GM18873 (cell line): Measurements from ENCODE around the gene ADAMTSL3.
"Not testable (repeated sequence)": the region's sequence is repeated elsewhere in the genome, so short reads cannot be mapped to it uniquely, and the experiment has no call there.

ENCODE experiments used
- ATAC-seq: cut with Tn5 transposase; IDR thresholded peaks from one replicate; pipeline ENCODE4 v1.9.1; 2021; ENCODE audit warnings: mild to moderate bottlenecking, moderate library complexity, moderate number of reproducible peaks; ENCODE audit not compliant: unreplicated experiment, low FRiP score

Gene ADAMTSL3

DNA sequence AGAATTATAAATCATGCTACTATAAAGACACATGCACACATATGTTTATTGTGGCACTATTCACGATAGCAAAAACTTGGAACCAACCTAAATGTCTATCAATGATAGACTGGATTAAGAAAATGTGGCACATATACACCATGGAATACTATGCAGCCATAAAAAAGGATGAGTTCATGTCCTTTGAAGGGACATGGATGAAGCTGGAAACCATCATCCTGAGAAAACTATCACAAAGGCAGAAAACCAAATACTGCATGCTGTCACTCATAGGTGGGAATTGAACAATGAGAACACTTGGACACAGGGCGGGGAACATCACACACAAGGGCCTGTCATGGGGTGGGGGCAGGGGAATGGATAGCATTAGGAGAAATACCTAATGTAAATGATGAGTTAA lies 424.1 kb downstream of the ADAMTSL3 start:
- not testable (repeated sequence) for ATAC-seq

DNA sequence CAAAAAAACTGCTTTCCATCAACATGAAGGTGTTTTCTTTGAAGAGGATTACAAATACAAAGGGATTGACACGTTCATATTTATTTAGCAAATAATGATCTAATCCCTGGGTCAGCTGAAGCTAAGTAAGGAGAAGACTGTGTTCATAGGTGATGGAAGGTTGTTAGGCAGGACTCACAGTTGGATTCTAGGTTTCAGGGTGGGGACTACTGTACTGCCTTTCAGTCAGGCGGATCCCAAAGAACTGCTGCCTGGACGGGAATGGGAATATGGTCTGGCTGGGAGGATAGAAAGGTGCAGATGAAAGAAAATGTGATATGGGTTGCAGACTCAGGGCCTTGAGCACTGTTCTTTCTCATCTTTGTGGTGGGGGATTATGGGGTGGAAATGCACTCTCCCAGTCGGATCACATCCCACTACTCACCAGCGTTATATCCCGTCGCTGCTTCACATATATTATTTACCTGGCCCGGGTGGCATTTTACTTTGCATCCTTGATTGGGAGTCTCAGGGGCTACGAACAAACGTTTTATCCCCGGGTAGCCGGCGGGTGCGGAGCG lies 425.5 kb downstream of the ADAMTSL3 start:
- not testable (repeated sequence) for ATAC-seq

DNA sequence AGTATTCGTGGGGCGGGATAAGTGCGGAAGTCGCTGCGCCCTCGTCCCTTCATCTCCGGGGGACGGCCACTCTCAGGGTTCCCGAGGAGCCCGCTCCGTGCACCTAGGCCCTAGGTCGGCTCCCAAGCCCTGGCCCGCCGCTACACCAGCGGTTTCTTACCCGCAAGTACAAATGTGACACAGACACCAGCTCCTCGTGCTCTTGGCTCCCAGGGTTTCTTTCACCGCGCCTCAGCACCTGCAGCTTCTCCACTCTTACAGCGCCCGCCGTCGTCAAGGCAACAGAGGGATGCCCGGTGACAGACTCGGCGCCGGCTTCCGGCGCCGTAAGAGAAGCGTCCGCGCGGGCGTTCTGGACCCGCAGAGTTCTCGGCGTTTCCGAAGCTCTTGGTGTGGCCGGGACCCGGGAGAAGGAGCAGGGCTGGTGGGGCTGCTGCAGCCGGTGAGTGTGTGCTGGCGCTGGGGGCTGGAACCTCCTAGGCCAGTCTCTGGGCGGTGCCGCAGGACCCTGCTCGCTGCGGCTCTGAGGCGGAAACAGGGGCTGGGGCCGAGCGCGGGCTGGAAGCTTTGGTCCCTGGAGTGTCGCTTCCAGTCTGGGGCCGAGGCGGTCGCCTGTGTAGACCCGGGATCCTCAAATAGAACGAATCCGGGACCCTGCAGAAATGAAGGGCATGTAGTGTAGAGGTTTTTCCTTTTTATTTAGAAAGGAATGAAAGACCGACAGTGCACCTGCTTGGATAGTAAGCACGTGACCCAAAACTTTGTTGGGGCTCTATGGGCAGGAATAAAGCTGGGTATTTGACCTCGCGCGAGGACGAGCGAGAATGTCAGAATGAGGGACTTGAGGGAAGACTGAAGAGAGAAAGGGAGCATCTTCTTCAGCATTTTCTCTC lies 426.2 kb downstream of the ADAMTSL3 start:
- ATAC-seq = no peak

DNA sequence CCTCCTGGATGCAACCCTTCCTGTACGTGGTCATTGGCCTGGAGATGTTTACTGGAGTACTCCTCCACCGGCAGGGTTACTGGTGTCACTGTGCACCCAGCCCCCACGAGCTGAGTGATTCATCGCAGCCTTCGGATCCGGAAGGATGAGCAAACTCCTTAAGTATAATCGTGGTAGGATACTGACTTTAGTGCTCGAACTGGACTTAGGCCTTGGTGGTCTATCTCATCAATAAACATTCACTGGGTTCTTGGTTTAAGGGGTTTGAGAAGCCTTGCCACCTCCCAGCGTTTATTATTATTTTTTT lies 426.8 kb downstream of the ADAMTSL3 start:
- ATAC-seq = not testable (repeated sequence)

DNA sequence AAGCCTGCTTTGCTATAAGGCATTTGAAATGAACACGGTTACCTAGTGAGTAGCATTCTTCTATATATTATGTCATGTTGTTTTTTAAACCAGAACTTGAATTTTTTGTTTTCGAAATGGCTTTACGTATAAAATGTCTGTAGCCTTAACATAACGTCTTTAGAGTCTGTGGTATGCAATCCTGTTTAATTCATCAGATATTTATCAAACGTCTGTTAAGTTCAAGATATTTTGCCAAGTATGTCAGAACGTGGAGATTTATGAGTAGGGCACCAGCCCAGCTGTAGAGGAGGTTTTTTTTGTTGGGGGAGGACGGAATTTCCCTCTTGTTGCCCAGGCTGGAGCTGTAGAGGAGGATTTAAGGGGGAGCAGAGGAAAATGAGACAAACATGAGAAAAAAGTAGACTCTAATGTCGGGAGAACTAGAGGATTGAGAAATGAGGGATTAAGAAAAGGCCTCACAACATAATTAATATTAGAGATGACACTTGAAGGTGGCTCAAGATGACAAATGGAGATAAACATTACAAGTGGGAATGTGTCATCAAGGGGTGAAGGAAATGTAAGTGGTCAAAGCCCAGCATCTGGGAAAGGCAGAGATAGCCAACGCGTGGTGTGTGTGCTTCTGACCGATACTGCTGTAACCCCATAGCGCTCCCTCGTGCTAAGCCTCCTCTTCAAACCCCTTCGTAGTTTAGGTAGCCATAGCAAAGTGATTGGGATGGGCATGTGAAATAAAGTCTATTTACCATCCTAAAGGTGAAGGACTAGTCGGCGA lies 427.7 kb downstream of the ADAMTSL3 start:
- ATAC-seq = no peak

DNA sequence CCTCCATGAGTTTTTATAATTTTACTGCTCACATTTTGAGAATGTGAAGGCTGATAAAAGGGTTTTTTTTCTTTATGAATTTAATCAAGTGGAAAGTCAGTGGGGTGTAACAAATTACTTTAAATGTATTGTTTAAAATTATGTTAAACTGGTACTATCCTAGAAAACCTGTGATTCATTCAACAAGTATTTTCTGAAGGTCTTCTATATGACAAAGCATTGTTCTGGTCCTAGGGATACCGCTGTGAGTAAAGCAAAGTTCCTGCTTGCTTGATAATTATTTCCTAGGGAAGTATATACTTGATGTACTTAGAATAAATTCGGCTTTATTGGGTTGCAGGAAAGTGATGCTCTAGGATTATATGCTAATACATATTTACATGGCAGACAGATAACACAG lies 428.8 kb downstream of the ADAMTSL3 start:
- ATAC-seq = no peak

DNA sequence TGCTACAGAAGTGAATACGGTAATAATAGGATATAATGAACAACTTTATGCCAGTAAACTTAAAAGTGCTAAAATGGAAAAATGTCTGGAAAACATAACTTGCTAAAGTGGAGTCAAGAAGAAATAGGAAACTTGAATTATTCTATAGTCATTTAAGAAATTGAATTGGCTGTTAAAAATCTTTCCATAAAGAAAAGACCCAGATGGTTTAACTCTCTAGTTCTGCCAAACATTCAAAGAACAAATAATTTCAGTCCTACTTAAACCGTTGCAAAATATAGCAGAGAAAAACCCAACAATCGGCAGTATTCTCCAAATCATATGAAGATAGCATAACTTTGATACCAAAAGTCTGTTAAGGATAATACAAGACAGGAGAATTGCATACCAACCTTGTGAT lies 432.1 kb downstream of the ADAMTSL3 start:
- ATAC-seq = not testable (repeated sequence)
